ENCODE results near the gene CARS2. TPM values are rescaled to one million over a fixed set of nuclear protein-coding genes. Genes with fewer than 3 reads are reported as not detected.

Gene CARS2
- total RNA-seq, 1 donor from 2014 or later, result 102 TPM

DNA sequence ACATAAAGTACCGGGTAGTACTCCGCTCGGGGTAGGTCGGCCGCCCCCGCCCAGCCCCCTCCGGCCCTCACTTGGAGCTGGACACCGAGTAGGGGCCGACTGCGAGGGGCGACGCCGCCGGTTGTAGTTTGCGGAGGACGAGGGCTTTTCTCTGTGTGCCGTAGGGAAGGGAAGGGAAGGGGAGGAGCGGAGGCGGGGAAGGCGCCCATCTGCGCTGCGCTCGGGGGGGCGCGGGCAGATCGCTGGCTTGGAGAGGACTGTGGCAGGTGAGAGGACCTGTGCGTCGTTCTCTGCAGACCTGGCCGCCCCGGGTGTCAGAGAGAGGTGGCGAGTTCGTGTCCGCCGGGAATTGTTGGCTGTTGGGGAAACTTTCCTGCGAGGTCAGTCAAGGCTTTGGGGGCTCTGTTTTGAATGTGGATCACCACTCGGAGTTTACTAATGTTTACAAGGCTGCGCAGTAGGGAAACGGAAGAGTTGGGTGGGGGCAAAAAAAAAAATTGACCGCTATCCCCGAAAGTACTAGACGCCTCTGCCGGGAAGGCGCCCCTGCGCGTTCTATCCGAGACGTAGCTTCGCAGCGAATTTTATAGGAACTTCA, 9.0 kb upstream of the CARS2 start:
- peaks cover 7% of the 10 kb centered on the region for H3K4me1 Mint-ChIP-seq (ENCODE audit: low read depth, unreplicated experiment)
- DNase-seq, result peak; percentile 67
- peak overlapping the region; percentile 97 for H3K4me3 Mint-ChIP-seq (ENCODE audit: unreplicated experiment)
- TF ChIP-seq, protein P1, sequence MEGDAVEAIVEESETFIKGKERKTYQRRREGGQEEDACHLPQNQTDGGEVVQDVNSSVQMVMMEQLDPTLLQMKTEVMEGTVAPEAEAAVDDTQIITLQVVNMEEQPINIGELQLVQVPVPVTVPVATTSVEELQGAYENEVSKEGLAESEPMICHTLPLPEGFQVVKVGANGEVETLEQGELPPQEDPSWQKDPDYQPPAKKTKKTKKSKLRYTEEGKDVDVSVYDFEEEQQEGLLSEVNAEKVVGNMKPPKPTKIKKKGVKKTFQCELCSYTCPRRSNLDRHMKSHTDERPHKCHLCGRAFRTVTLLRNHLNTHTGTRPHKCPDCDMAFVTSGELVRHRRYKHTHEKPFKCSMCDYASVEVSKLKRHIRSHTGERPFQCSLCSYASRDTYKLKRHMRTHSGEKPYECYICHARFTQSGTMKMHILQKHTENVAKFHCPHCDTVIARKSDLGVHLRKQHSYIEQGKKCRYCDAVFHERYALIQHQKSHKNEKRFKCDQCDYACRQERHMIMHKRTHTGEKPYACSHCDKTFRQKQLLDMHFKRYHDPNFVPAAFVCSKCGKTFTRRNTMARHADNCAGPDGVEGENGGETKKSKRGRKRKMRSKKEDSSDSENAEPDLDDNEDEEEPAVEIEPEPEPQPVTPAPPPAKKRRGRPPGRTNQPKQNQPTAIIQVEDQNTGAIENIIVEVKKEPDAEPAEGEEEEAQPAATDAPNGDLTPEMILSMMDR (IDR thresholded peaks at IDR 0.05; ENCODE audit: partially characterized antibody, unreplicated experiment), result no peak
- peaks cover 20% of the 10 kb centered on the region for H3K9me3 Mint-ChIP-seq (ENCODE audit: unreplicated experiment)
- H3K27ac Mint-ChIP-seq (ENCODE audit: unreplicated experiment), result peak overlapping the region; percentile 96
- no peaks in the 10 kb centered on the region for H3K36me3 Mint-ChIP-seq (ENCODE audit: unreplicated experiment)
- H3K27me3 Mint-ChIP-seq (ENCODE audit: unreplicated experiment), result peaks cover 18% of the 10 kb centered on the region

DNA sequence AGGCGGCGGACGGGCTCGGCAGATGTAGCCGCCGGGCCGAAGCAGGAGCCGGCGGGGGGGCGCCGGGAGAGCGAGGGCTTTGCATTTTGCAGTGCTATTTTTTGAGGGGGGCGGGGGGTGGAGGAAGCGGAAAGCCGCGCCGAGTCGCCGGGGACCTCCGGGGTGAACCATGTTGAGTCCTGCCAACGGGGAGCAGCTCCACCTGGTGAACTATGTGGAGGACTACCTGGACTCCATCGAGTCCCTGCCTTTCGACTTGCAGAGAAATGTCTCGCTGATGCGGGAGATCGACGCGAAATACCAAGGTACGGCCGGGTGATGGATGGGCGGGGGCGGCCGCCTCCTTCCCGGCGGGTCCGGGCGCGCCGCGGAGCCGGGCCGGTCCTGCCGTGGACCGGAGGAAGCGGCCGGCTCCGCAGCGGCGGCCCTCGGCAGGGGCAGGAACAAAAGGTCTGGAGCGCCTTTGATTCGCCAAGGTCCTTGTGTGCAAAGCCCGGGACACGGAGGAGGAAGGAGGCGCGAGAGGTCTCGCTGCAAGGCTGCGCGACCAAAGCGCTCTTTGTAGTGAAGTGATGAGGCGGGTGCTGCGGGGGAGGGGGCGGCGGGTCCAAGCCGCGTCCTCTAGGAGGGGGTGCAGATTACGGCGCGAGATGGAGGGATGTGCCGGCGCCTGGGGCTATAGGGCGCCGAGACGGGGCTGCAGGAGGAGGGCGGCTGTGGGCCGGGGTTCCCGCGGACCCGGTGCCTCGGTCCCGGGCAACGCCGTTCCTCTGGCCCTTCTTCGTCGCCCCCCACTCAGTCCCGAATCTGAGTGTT, 8.3 kb upstream of the CARS2 start:
- Mint-ChIP-seq H3K9me3 (ENCODE audit: unreplicated experiment) (peaks cover 20% of the 10 kb centered on the region), H3K27me3 (ENCODE audit: unreplicated experiment) (peaks cover 18% of the 10 kb centered on the region), H3K36me3 (ENCODE audit: unreplicated experiment) (no peaks in the 10 kb centered on the region), H3K27ac (ENCODE audit: unreplicated experiment) (peak overlapping the region; percentile 87), H3K4me3 (ENCODE audit: unreplicated experiment) (peak overlapping the region; percentile 97), H3K4me1 (ENCODE audit: low read depth, unreplicated experiment) (peaks cover 7% of the 10 kb centered on the region)
- peak; percentile 62 for DNase-seq
- TF ChIP-seq, protein P1 (IDR thresholded peaks at IDR 0.05; ENCODE audit: partially characterized antibody, unreplicated experiment), result no peak

DNA sequence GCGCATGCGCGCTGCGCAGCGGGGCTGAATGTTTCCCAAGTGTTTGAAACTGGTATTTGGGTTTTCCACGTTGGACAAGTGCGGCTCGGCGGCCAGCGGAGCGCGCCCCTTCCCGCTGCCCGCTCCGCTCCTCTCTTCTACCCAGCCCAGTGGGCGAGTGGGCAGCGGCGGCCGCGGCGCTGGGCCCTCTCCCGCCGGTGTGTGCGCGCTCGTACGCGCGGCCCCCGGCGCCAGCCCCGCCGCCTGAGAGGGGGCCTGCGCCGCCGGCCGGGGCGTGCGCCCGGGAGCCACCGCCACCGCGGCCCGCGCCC, 7.7 kb upstream of the CARS2 start, which contains the start of gene ING1:
Gene ING1 (plus strand): TSS at position 59 of the 311 bp plus-strand sequence. CDS start 450 bp downstream, outside the sequence.
- Mint-ChIP-seq H3K36me3 (ENCODE audit: unreplicated experiment) (no peaks in the 10 kb centered on the region), H3K9me3 (ENCODE audit: unreplicated experiment) (peaks cover 20% of the 10 kb centered on the region), H3K27ac (ENCODE audit: unreplicated experiment) (peak within 1 kb of the TSS; percentile 97), H3K27me3 (ENCODE audit: unreplicated experiment) (peaks cover 18% of the 10 kb centered on the region), H3K4me3 (ENCODE audit: unreplicated experiment) (peak within 1 kb of the TSS; percentile 97), H3K4me1 (ENCODE audit: low read depth, unreplicated experiment) (peaks cover 7% of the 10 kb centered on the region)
- TF ChIP-seq, protein P1 (IDR thresholded peaks at IDR 0.05; ENCODE audit: partially characterized antibody, unreplicated experiment), result no peak
- DNase-seq, result no peak

DNA sequence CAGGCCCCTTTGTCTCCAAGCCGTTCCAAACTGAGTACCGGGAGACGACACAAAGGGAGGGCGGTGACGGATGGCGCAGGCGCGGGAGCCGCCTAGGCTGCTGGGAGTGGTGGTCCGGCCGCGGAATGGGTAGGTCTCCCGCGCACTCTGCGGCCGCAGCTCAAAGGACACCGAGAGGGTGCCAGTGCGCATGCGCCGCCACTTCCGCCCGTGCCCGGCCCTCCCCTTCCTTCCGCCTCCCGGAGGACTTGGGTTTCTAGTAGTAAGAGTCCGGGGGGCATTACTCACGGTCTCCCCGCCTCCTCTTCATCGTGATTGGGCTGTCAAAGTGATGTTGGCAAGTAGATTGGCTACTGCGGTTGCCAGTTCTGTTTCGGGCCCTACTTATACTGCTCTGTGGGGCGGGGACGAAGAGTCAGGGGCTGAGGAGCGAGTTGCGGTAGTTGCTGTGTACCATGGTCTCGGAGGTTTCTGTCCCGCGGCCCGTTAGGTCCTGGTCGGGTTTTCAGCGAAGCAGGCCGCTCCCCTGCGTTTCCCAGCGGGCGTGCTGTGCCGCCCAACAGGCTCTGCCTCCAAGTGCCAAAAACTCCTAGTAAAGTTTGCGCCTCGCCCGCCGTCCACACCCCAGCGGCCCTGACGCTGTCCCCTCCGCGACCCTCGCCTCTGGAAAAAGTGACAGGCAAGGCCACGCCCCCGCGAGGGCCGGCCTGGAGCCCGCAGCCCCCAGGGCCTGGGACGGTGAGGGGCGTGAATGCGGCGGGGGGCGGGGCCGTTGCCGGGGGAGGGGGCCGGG, 7.1 kb upstream of the CARS2 start:
- peak; percentile 100 for DNase-seq
- TF ChIP-seq, protein P1 (IDR thresholded peaks at IDR 0.05; ENCODE audit: partially characterized antibody, unreplicated experiment), result no peak
- Mint-ChIP-seq H3K9me3 (ENCODE audit: unreplicated experiment) (peaks cover 20% of the 10 kb centered on the region), H3K4me1 (ENCODE audit: low read depth, unreplicated experiment) (peaks cover 7% of the 10 kb centered on the region), H3K27me3 (ENCODE audit: unreplicated experiment) (peaks cover 18% of the 10 kb centered on the region), H3K4me3 (ENCODE audit: unreplicated experiment) (peak overlapping the region; percentile 86), H3K27ac (ENCODE audit: unreplicated experiment) (peak overlapping the region; percentile 97), H3K36me3 (ENCODE audit: unreplicated experiment) (no peaks in the 10 kb centered on the region)
